ENCODE measurements around the gene GREM1.

DNA sequence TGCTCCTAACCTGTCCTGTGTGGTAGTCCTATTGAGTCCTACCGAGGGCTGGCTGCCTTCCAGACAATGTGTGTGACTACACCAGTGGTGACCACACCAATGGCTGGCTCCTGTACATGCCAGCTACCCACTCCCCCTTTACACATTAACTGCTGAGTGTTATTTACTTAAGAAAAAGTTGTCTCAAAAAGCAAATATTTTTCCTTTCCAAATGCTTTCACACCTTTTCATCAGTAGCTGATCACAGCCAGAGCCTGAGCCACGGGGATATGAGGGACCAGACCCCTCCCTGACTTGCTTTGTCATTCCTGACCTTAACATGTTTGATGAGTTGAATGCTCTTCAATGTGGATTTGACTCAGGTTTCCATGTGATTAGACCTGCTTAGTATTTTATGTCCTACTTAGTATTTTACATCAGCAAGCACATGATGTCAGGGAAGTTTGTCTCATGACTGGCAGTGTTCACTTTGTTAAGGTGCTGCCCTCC, 29.6 kb upstream of the GREM1 start:
- TF ChIP-seq POLR2A (IDR thresholded peaks at IDR 0.05; ENCODE audit: low read depth, low read length) (no peak), CEBPB (IDR thresholded peaks at IDR 0.05; ENCODE audit: low read depth, low read length) (no peak), BHLHE40 (IDR thresholded peaks at IDR 0.05; ENCODE audit: low read depth, low read length) (no peak)
- TF ChIP-seq, protein P1, sequence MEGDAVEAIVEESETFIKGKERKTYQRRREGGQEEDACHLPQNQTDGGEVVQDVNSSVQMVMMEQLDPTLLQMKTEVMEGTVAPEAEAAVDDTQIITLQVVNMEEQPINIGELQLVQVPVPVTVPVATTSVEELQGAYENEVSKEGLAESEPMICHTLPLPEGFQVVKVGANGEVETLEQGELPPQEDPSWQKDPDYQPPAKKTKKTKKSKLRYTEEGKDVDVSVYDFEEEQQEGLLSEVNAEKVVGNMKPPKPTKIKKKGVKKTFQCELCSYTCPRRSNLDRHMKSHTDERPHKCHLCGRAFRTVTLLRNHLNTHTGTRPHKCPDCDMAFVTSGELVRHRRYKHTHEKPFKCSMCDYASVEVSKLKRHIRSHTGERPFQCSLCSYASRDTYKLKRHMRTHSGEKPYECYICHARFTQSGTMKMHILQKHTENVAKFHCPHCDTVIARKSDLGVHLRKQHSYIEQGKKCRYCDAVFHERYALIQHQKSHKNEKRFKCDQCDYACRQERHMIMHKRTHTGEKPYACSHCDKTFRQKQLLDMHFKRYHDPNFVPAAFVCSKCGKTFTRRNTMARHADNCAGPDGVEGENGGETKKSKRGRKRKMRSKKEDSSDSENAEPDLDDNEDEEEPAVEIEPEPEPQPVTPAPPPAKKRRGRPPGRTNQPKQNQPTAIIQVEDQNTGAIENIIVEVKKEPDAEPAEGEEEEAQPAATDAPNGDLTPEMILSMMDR (conservative IDR thresholded peaks at IDR 0.05; ENCODE audit: low read depth, low read length): no peak
- TF ChIP-seq, protein P2, sequence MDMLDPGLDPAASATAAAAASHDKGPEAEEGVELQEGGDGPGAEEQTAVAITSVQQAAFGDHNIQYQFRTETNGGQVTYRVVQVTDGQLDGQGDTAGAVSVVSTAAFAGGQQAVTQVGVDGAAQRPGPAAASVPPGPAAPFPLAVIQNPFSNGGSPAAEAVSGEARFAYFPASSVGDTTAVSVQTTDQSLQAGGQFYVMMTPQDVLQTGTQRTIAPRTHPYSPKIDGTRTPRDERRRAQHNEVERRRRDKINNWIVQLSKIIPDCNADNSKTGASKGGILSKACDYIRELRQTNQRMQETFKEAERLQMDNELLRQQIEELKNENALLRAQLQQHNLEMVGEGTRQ (IDR thresholded peaks at IDR 0.05; ENCODE audit: low read depth, low read length): no peak
